Left lung (tissue), 10 donors: ENCODE results near the gene TBCC. TPM values are rescaled to one million over a fixed set of nuclear protein-coding genes. Genes with fewer than 3 reads are reported as not detected.
"Not testable (repeated sequence)": the region's sequence is repeated elsewhere in the genome, so short reads cannot be mapped to it uniquely, and the experiment has no call there.

Experiments used
- ATAC-seq: fragments of 200-7000 bp; cut with Tn5 transposase; one replicate; pipeline ENCODE4 v1.9.1; 2020; ENCODE audit warnings: moderate library complexity
- DNase-seq, 4 donors: peaks; one replicate each; pipeline ENCODE4 v3.0.0-alpha.2; 2013 to 2020
- H3K27ac ChIP-seq, 2 donors: fragments of 200-600 bp; sonication (generic) in 1 of 2; one replicate each; pipeline versions ENCODE4 v1.5.0 to v1.8.0; 2020 to 2021
- H3K27me3 ChIP-seq, 2 donors: fragments of 200-600 bp; sonication (generic) in 1 of 2; one replicate each; pipeline versions ENCODE4 v1.5.0 to v1.8.0; 2020 to 2021
- H3K36me3 ChIP-seq, 2 donors: fragments of 200-600 bp; sonication (generic) in 1 of 2; one replicate each; pipeline versions ENCODE4 v1.5.0 to v1.8.0; 2020 to 2021
- H3K4me1 ChIP-seq, 2 donors: fragments of 200-600 bp; one replicate each; pipeline ENCODE4 v1.8.0; 2021
- H3K4me3 ChIP-seq, 2 donors: fragments of 200-600 bp; sonication (generic) in 1 of 2; one replicate each; pipeline versions ENCODE4 v1.5.0 to v1.8.0; 2020 to 2021; ENCODE audit warnings: mild to moderate bottlenecking in 1 of 2
- H3K9me3 ChIP-seq, 2 donors: fragments of 200-600 bp; sonication (generic) in 1 of 2; one replicate each; pipeline versions ENCODE4 v1.5.0 to v1.8.0; 2020 to 2021
- intact Hi-C, 2 donors: fragments of 100-400 bp; cut with DNase I; formaldehyde crosslinking; loops; one replicate each; pipeline versions ENCODE4 v1.11.2 to v1.14.2; 2022
- polyA plus RNA-seq, 6 donors: library from polyadenylated mRNA; unstranded; fragments of 120-200 nt; gene quantifications; one replicate each; pipeline ENCODE4 v1.2.1, GENCODE V29; 2013; ENCODE audit not compliant: insufficient read length in 6 of 6
- total RNA-seq, 2 donors: library from RNA; stranded (reverse); fragmentation: NEBNext Ultra II Directional; extraction: Animal tissue kit (Norgen Biotek cat#: 25700); gene quantifications; one replicate each; pipeline ENCODE4 v1.2.1, GENCODE V29; 2021
- TF ChIP-seq, protein P1 (sequence below), 2 donors: fragments of 200-600 bp; sonication (generic) in 1 of 2; IDR thresholded peaks; one replicate each; pipeline versions ENCODE4 v1.5.0 to v1.8.0; 2021; ENCODE audit warnings: antibody characterized with exemption in 2 of 2
- donor health status: DM: no; HTN: yes; CAD: no.
- donor health status: DM: no; HTN: no; CAD: no.

The TBCC gene
- total and polyA plus RNA-seq, 8 donors, result 15.6 to 20.4 (median 18.3) TPM

DNA sequence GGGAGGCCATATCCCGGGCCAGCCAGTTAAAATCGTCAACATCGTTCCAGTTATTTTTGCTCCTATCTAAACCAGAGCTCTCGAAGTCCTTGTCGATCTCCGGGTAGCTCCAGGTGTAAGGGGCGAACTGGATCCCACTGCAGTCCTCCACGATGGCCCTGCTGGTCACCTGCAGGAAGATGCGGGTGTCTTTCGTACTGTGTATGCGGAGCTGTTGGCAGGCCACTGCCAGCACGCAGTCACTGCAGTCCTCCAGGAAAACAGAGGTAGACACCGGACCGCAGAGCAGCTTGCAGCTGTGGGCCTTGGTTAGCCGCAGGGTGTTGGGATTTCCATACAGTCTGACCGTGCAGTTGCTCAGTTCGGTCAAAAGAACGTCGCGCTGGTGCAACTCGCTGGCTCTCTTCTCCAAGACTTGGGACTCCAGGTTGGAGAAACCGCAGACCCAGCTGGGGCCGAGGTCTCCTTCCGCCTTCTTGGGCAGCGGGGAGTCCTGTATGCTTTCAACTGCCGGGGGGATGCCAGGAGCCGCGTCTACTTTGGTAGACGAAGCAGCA lies 742 bp downstream of the TBCC start:
- Histone ChIP-seq H3K9me3 (no peaks in the 10 kb centered on the region), H3K4me3 (peak overlapping the region; percentile 96 to 99), H3K36me3 (no peaks in the 10 kb centered on the region), H3K4me1 (peaks cover 5 to 37% of the 10 kb centered on the region in 2 donors), H3K27me3 (no peaks in the 10 kb centered on the region), H3K27ac (peak overlapping the region; percentile 91 to 95)
- ATAC-seq, result peak; percentile 1
- TF ChIP-seq, protein P1, sequence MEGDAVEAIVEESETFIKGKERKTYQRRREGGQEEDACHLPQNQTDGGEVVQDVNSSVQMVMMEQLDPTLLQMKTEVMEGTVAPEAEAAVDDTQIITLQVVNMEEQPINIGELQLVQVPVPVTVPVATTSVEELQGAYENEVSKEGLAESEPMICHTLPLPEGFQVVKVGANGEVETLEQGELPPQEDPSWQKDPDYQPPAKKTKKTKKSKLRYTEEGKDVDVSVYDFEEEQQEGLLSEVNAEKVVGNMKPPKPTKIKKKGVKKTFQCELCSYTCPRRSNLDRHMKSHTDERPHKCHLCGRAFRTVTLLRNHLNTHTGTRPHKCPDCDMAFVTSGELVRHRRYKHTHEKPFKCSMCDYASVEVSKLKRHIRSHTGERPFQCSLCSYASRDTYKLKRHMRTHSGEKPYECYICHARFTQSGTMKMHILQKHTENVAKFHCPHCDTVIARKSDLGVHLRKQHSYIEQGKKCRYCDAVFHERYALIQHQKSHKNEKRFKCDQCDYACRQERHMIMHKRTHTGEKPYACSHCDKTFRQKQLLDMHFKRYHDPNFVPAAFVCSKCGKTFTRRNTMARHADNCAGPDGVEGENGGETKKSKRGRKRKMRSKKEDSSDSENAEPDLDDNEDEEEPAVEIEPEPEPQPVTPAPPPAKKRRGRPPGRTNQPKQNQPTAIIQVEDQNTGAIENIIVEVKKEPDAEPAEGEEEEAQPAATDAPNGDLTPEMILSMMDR (IDR thresholded peaks at IDR 0.05), result no peak
- intact Hi-C loops, result no loop called here
- peak in 1 of 4 donors; percentile 50 for DNase-seq

DNA sequence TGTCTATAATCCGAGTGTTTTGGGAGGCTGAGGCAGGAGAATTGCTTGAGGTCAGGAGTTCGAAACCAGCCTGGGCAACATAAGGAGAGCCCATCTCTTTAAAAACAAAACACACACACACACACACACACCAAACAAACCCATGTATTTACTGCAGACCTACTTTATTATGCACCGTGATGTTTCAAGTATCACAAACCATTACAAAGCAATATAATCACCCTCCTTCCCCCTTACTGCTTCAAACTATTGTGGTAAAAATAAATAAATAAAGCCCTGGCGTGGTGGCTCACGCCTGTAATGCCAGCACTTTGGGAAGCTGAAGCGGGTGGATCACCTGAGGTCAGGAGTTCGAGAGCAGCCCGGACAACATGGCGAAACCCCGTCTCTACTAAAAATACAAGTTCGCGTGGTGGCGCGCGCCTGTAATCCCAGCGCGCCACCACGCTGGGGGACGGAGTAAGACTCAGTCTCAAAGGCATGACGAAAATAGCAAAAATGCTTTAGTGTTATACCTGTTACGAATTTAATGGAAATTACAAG lies 1.5 kb downstream of the TBCC start:
- Histone ChIP-seq H3K27ac (peak overlapping the region in 1 of 2 donors; percentile 91), H3K36me3 (no peaks in the 10 kb centered on the region), H3K4me3 (peak overlapping the region; percentile 96 to 99), H3K27me3 (no peaks in the 10 kb centered on the region), H3K4me1 (peaks cover 5 to 37% of the 10 kb centered on the region in 2 donors), H3K9me3 (no peaks in the 10 kb centered on the region)
- DNase-seq (no peak), ATAC-seq (no peak)
- intact Hi-C loops, result no loop called here
- TF ChIP-seq, protein P1 (IDR thresholded peaks at IDR 0.05), result no peak

DNA sequence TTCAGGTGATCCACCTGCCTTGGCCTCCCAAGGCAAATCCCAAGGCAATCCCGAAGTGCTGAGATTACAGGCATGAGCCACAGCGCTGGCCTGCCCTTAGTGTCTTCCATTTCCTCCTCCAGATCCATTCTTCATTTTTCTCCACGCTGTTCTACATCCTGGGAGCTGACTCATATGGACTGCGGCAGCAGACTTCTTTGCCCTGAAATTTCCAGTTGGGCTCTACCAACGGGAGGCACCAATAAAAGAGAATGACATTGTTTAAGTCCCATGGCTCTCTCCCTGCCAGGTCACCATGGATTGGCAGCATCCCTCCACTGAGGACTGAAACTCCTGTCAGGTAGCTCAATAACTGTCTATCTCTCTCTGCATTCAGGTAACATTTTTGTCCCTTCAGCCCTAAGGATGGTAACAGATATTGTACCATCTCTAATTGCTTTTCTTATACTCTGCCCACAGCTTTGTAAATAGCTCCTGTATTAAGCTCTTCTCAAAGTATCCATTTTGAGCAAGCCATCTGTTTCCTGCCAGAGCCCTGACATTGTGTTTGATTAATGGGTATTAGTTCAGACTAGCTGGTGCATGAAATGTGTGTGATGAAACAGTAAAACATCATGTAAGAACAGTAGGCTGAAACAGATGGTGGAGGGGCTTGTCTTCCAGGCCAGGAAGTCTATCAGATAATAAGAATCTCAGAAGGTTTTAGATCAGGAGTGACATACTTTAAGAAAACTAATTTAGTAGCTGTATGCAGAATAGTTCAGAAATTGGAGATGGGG lies 3.6 kb downstream of the TBCC start:
- DNase-seq, result no peak
- no peak for ATAC-seq
- TF ChIP-seq, protein P1 (IDR thresholded peaks at IDR 0.05), result no peak
- Histone ChIP-seq H3K36me3 (no peaks in the 10 kb centered on the region), H3K9me3 (no peaks in the 10 kb centered on the region), H3K4me1 (peaks cover 3 to 25% of the 10 kb centered on the region in 2 donors), H3K27ac (no peak overlapping the region), H3K4me3 (no peak overlapping the region), H3K27me3 (no peaks in the 10 kb centered on the region)
- intact Hi-C loops, result no loop called here

DNA sequence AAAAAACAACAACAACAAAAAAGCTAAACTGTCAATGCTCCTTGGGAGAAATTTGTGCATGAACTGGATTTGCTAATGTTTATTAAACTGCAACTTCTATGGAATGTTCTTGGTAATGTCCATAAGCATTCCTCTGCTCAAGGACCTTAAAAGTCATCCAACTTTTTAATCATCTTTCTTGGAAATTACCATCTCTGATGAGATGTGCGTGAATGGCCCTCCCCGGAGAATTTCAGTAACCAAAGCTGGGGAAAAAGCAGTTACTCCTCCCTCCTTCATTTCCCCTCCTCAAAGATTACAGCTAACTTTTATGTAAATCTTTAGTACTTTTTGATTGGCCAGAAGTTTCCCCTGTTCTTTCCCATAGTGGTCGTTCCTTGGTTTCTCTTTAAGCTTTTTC lies 5.2 kb downstream of the TBCC start:
- intact Hi-C loops, result no loop called here
- no peak overlapping the region for H3K27ac ChIP-seq
- ATAC-seq, result no peak
- TF ChIP-seq, protein P1 (IDR thresholded peaks at IDR 0.05), result no peak
- DNase-seq, result no peak
- no peaks in the 10 kb centered on the region for H3K36me3 ChIP-seq
- no peaks in the 10 kb centered on the region for H3K27me3 ChIP-seq
- peaks cover 3 to 25% of the 10 kb centered on the region in 2 donors for H3K4me1 ChIP-seq
- no peaks in the 10 kb centered on the region for H3K9me3 ChIP-seq
- H3K4me3 ChIP-seq, result no peak overlapping the region

DNA sequence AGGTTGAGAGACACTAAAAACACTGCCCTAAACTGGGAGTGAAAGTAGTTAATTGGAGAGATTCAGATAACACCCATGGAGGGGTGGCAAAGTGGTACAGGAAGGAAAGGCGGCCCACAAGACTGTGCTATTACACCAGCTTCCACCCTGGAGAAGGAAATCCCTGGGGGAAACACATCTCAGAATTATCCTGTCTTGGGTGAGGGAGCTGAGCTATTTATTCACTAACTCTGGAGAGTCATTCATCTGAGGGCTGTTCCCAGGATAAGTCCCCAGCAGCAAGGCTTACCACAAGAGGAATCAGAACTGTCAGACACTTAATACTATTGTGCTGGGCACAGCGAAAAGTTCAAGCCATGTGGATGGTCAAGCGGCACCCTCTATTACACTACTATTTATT lies 9.9 kb downstream of the TBCC start:
- ATAC-seq (no peak), DNase-seq (no peak)
- Histone ChIP-seq H3K4me1 (no peaks in the 10 kb centered on the region), H3K27ac (no peak overlapping the region), H3K9me3 (no peaks in the 10 kb centered on the region), H3K4me3 (no peak overlapping the region), H3K27me3 (no peaks in the 10 kb centered on the region), H3K36me3 (no peaks in the 10 kb centered on the region)
- TF ChIP-seq, protein P1 (IDR thresholded peaks at IDR 0.05), result no peak
- intact Hi-C loops, result no loop called here

DNA sequence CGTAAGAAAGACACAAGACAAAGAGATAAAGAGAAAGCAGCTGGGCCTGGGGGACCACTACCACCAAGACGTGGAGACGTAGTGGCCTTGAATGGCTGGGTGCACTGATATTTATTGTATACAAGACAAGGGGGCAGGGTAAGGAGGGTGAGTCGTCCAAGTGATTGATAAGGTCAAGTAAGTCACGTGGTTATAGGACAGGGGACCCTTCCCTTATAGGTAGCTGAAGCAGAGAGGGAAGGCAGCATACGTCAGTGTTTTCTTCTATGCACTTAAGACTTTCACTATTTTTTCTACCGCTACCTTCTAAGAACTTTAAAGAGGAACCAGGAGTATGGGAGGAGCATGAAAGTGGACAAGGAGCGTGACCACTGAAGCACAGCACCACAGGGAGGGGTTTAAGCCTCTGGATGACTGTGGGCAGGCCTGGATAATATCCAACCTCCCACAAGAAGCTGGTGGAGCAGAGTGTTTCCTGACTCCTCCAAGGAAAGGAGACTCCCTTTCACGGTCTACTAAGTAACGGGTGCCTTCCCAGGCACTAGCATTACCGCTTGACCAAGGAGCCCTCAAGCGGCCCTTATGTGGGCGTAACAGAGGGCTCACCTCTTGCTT lies 11.9 kb downstream of the TBCC start:
- H3K9me3 ChIP-seq, H3K4me1 ChIP-seq, H3K27ac ChIP-seq, H3K36me3 ChIP-seq, H3K27me3 ChIP-seq, H3K4me3 ChIP-seq, intact Hi-C loops: not testable (repeated sequence)
- DNase-seq, result peak in 2 of 4 donors; percentile 35 to 65
- ATAC-seq, result peak; percentile 79
